GM13976 (cell line): ENCODE data around the gene DNAJB7.
"Not testable (repeated sequence)": the region's sequence is repeated elsewhere in the genome, so short reads cannot be mapped to it uniquely, and the experiment has no call there.

Experiments
- DNase-seq: peaks from one replicate; pipeline ENCODE4 v3.0.0; 2012; ENCODE audit warnings: low spot score
- CTCF ChIP-seq: IDR thresholded peaks from 2 replicates; pipeline ENCODE4 v1.5.1; 2012; ENCODE audit warnings: borderline replicate concordance, mild to moderate bottlenecking; ENCODE audit not compliant: insufficient read depth; ENCODE audit errors: extremely low read depth, missing control alignments, control extremely low read depth
- in situ Hi-C: fragments of 300-500 bp; cut with MboI; formaldehyde crosslinking; loops from one replicate; pipeline ENCODE4 v1.12.0; 2022; ENCODE audit warnings: low sequenced_read_pairs, mixed read lengths, inconsistent platforms; ENCODE audit not compliant: unreplicated experiment

DNAJB7 gene

DNA sequence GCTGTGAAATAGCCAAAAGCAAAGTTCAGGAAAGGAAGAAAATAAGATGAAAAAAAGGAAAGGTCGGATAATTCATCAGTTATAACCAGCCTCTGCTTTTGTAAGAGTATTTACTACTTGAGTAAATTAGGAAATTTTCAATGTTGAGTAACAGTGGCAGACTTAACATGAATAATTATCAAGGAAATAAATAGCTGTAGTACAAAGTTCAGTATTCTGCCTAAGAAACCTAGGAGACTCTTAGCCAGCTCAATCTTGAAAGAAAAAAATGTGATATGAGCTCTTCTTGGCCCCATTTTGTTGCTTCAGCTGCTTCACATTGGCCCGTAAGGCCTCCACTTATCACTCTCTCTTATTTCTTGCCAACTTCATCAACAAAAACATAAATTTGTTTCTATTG lies 17.0 kb upstream of the DNAJB7 start:
- in situ Hi-C loops = no loop called here
- no peak for DNase-seq
- TF ChIP-seq CTCF = no peak

DNA sequence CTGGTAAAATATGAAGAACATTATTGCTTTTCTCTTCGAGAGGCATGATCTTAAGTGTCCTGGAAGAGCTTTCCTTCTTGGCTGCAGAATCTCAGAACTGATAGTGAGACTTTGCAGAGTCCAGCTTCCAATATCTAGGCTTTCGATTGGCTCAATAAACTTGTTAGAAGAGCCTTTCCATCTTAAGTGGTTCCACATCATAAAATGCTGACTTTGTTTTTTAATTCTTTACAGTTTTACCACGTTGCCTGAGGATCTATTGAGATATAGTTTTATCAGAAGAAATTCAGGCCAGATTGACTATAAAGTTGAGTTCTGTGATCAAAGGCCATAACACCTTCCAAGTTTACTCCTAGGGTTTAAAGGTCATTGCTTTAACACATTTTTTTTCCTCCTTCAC lies 15.6 kb upstream of the DNAJB7 start:
- no peak for TF ChIP-seq CTCF
- in situ Hi-C loops = no loop called here

DNA sequence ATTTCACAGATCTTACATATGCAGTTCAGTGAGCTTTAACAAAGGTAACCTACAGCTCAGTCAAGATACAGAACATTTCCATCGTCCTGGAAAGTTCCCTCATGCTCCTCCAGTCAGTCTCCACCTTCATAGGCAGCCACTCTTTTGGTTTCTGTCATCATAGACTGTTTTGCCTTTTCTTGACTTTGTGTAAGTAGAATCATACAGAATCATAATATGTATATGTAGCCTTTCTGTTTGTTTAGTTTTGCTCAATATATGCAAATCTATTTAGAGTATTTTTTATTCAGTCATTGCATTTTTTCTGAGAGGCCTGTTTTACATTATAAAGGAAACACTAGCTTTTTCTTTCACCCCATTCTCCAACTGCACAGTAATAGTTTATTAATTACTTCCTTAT lies 15.0 kb upstream of the DNAJB7 start:
- TF ChIP-seq CTCF = no peak
- in situ Hi-C loops = no loop called here
- DNase-seq = no peak

More for the DNA sequence above, 15.6 kb upstream of the DNAJB7 start:
- no peak for DNase-seq

- no peak for TF ChIP-seq CTCF
These were observed 13.2 kb upstream of the DNAJB7 start for GRCh38 chr22:40875111-40875510.

GRCh38 chr22:40874016-40874415 lies 12.1 kb upstream of the DNAJB7 start:
- no peak for TF ChIP-seq CTCF
- in situ Hi-C loops = no loop called here
- no peak for DNase-seq

More at GRCh38 chr22:40875111-40875510, 13.2 kb upstream of the DNAJB7 start:
- in situ Hi-C loops = no loop called here
- no peak for DNase-seq

DNA sequence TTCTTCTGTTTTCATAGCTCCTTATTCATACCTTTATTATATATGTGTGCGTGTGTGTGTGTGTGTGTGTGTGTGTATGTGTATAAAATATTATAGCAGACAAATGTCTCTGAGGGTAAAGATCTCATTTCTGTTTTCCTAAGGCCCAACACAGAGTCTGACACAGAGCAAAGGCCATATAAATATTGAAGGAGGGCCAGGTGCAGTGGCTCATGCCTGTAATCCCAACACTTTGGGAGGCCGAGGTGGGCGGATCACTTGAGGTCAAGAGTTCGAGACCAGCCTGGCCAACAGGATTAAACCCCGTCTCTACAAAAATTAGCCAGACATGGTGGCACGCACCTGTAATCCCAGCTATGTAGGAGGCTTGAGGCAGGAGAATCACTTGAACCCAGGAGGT lies 6.5 kb upstream of the DNAJB7 start:
- DNase-seq, in situ Hi-C loops: not testable (repeated sequence)

DNA sequence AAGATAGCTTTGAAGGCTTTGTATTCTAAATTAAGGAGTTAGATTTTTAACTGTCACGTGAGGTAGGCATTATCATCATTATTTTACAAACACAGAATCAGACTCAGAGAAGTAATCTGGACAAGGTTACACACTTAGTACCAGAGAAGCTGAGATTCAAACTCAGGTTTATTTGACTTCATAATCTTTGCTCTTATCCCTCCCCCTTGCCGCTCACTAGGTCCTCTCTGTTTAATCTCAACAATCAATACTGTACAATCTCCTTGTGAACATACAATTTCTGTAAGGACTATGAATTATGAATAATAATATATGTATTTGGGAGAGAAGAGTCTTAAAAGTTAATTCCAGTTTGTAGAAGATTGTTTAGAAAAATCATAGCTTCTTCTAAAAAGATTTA lies 5.2 kb upstream of the DNAJB7 start:
- in situ Hi-C loops = no loop called here
- DNase-seq = no peak
- no peak for TF ChIP-seq CTCF
